ENCODE measurements around the gene GPX4. TPM values are rescaled to one million over a fixed set of nuclear protein-coding genes. Genes with fewer than 3 reads are reported as not detected.

The GPX4 gene
- total RNA-seq, 1 donor from 2014 or later: 300 TPM

DNA sequence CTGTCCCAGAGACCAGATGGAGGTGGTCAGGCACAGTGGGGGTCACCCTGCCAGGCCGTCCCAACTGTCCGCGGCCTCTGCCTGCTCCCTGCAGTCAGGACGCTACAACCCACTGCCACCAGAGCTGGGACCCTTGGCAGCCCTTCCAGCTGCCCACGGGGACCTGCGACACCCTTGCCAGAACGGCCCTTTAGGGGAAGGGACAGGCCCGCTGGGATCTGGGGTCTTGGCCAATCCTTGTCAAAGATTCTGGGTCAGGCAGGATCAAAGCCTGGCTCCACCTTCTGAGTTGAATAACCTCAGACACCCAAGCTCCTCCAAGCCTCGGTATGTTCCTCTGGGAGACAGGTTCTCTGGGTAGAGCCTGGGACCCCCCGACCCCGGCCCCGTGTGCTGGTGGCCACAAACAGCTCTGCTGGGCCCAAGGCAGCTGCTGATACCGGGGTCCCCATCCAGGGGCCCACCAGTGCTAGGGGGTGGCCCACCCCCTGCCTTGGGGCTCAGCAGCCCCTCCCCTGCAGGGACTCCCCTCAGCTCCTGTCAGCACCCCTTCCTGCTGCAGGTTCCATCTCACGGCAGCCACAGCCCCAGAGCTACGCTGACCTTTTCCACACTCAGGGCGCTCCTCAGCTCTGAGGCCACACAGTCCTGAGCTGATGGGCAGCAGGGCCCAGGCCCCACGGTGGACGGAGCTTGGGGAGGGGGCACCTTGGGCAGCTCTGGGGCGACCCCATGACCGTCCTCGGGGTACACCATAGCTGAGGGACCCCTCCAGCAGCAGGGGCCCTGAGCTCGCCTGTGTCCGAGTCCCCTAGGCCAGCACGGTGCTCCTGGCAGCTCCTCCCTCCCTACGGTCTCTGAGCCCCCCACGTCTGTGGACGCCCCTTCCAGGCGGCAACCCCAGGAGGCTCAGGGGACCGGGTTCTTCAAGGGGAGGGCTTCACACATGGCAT is 51.8 kb downstream of the GPX4 start:
- DNase-seq (ENCODE audit: low read depth, low spot score): no peak
- H3K4me3 Mint-ChIP-seq: no peak overlapping the region
- H3K9me3 Mint-ChIP-seq: no peaks in the 10 kb centered on the region
- no peaks in the 10 kb centered on the region for H3K27me3 Mint-ChIP-seq (ENCODE audit: low read depth)
- TF ChIP-seq, protein P1, sequence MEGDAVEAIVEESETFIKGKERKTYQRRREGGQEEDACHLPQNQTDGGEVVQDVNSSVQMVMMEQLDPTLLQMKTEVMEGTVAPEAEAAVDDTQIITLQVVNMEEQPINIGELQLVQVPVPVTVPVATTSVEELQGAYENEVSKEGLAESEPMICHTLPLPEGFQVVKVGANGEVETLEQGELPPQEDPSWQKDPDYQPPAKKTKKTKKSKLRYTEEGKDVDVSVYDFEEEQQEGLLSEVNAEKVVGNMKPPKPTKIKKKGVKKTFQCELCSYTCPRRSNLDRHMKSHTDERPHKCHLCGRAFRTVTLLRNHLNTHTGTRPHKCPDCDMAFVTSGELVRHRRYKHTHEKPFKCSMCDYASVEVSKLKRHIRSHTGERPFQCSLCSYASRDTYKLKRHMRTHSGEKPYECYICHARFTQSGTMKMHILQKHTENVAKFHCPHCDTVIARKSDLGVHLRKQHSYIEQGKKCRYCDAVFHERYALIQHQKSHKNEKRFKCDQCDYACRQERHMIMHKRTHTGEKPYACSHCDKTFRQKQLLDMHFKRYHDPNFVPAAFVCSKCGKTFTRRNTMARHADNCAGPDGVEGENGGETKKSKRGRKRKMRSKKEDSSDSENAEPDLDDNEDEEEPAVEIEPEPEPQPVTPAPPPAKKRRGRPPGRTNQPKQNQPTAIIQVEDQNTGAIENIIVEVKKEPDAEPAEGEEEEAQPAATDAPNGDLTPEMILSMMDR (conservative IDR thresholded peaks at IDR 0.05): no peak
- no peaks in the 10 kb centered on the region for H3K36me3 Mint-ChIP-seq (ENCODE audit: low read depth)
- H3K27ac Mint-ChIP-seq (ENCODE audit: unreplicated experiment): no peak overlapping the region
- no peaks in the 10 kb centered on the region for H3K4me1 Mint-ChIP-seq

Other genes starting within 250 kb of the GPX4 start
- gene CFD, start 244.3 kb upstream of the GPX4 start, total RNA-seq: not detected in 2 replicates
- gene MED16, start 210.8 kb upstream of the GPX4 start, total RNA-seq: 73.9 and 77.7 TPM in 2 replicates
- gene RNU6-9, start 210.5 kb upstream of the GPX4 start, total RNA-seq: not detected in 2 replicates
- gene R3HDM4, start 190.8 kb upstream of the GPX4 start, total RNA-seq: 47.7 and 50.9 TPM in 2 replicates
- gene KISS1R, start 186.7 kb upstream of the GPX4 start, total RNA-seq: 2.2 and 2.4 TPM in 2 replicates
- gene ARID3A, start 178.0 kb upstream of the GPX4 start, total RNA-seq: 48.4 and 58.9 TPM in 2 replicates
- 65.2 and 67.4 TPM in 2 replicates for gene WDR18, start 119.6 kb upstream of the GPX4 start, total RNA-seq
- 0.12 TPM in 1 of 2 replicates, not detected in the other for gene GRIN3B, start 103.6 kb upstream of the GPX4 start, total RNA-seq
- 164 and 170 TPM in 2 replicates for gene TMEM259, start 82.9 kb upstream of the GPX4 start, total RNA-seq
- gene RNU6-2, start 82.5 kb upstream of the GPX4 start, total RNA-seq: not detected in 2 replicates
- gene CNN2, start 77.4 kb upstream of the GPX4 start, total RNA-seq: 140 and 141 TPM in 2 replicates
- gene ABCA7, start 63.9 kb upstream of the GPX4 start, total RNA-seq: 12.8 and 16.3 TPM in 2 replicates
- 1.6 and 1.7 TPM in 2 replicates for gene ARHGAP45, start 36.8 kb upstream of the GPX4 start, total RNA-seq
- 256 and 257 TPM in 2 replicates for gene POLR2E, start 8.6 kb upstream of the GPX4 start, total RNA-seq
- 28.0 and 32.5 TPM in 2 replicates for gene SBNO2, start 70.3 kb downstream of the GPX4 start, total RNA-seq
- 55.8 and 60.2 TPM in 2 replicates for gene STK11, start 101.8 kb downstream of the GPX4 start, total RNA-seq
- gene CBARP, start 134.0 kb downstream of the GPX4 start, total RNA-seq: 26.2 and 27.1 TPM in 2 replicates
- 140 and 141 TPM in 2 replicates for gene ATP5F1D, start 137.8 kb downstream of the GPX4 start, total RNA-seq
- gene MIDN, start 144.6 kb downstream of the GPX4 start, total RNA-seq: 177 and 187 TPM in 2 replicates
- 414 and 421 TPM in 2 replicates for gene CIRBP, start 165.3 kb downstream of the GPX4 start, total RNA-seq
- gene FAM174C, start 171.5 kb downstream of the GPX4 start, total RNA-seq: 33.3 and 36.6 TPM in 2 replicates
- gene EFNA2, start 181.9 kb downstream of the GPX4 start, total RNA-seq: 28.0 and 31.0 TPM in 2 replicates